IPS-11a (cell line): ENCODE data around the gene SLX1B.
"Not testable (repeated sequence)": the region's sequence is repeated elsewhere in the genome, so short reads cannot be mapped to it uniquely, and the experiment has no call there.

Experiments
- H3K4me3 ChIP-seq: one replicate; pipeline ENCODE4 v1.5.1; 2013; ENCODE audit warnings: low read depth, low read length, control low read depth

SLX1B gene

GRCh38 chr16:29454269-29454668 is at the start of gene SLX1B, which contains the start of gene BOLA2:
TSS of gene SLX1B (plus strand) at chr16:29454533.
TSS of gene BOLA2 (minus strand) at chr16:29454351. CDS start at chr16:29454253, 98 bp downstream.
- H3K4me3 ChIP-seq = not testable (repeated sequence)

DNA sequence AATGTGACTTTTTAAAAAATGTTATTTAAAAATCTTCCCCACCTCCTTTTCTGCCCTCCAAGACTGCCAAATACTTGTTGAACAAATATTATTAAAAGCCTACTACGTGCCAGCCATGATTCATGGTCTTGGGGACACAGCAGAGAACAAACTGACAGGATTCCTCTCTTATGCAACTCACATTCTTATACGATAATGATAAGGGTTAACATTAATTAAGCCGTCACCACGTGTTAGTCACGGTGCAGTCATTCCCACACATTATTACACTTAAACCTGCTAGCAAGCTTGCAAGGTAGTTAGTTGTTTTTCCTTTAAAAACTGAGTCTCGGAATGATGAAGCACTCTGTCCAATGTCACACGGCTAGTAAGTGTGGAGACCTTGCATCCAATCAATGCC is 49.1 kb upstream of the SLX1B start:
- not testable (repeated sequence) for H3K4me3 ChIP-seq

GRCh38 chr16:29423587-29423986 is 30.7 kb upstream of the SLX1B start:
- H3K4me3 ChIP-seq = not testable (repeated sequence)

DNA sequence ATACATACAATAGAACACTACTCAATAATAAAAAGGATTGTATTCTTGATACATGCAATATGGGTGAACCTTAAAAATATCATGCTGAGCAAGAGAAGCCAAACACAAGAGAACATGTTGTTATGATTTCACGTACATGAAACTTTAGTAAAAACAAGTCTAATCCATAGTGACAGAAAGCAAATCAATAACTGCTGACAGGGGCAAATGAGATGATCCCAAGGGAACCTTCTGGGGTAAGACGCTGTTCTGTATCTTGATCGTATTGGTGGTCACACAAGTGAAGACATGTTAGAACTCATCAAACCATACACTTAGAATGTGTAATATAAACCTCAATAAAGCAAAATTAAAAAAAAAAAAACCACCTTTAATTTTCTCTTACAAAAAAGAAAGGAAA is 28.9 kb upstream of the SLX1B start:
- H3K4me3 ChIP-seq = not testable (repeated sequence)

DNA sequence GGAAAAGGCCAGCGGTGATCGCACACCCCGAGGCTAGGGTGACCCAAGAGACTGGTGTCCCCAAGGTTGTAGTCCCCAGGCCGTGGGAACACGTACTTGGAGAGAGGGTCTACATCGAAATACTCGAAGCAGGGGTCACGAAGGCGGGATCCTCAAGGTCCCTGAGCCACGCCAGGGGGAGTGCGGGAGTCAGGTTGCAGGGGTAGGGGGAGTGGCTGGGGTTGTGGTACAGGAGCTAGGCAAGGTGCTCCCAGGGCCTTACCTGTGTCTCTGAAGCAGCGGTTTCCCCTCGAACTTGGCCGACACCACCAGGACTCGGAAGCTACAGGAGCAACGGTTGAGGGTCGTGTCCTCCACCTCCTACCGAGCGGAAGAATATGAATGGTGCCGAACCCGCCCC is 579 bp upstream of the SLX1B start:
- not testable (repeated sequence) for H3K4me3 ChIP-seq

DNA sequence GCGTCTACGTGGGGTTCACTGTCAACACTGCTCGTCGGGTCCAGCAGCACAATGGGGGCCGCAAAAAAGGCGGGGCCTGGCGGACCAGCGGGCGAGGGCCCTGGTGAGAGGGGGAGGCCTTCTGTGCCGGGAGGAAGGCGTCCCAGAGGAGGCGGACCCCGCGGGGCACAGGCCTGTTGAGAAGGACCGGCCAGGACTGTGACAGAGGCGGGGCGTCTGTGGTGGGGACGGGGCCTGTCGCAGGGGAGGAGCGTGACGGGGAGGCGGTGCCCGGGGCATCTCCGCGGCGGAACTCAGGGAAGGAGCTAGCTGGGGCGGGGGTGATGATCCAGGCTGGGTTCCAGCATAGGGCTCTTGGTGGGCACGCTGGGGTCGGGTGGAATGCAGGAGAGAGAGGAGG is 495 bp downstream of the SLX1B start:
- not testable (repeated sequence) for H3K4me3 ChIP-seq

- H3K4me3 ChIP-seq = not testable (repeated sequence)
Observed at GRCh38 chr16:29457660-29458059, 3.3 kb downstream of the SLX1B start.

GRCh38 chr16:29459706-29460646 is 5.6 kb downstream of the SLX1B start, which contains the start of gene SULT1A4:
TSS of gene SULT1A4 (plus strand) at chr16:29459913. CDS start at chr16:29461386, 1,473 bp downstream.
- not testable (repeated sequence) for H3K4me3 ChIP-seq

DNA sequence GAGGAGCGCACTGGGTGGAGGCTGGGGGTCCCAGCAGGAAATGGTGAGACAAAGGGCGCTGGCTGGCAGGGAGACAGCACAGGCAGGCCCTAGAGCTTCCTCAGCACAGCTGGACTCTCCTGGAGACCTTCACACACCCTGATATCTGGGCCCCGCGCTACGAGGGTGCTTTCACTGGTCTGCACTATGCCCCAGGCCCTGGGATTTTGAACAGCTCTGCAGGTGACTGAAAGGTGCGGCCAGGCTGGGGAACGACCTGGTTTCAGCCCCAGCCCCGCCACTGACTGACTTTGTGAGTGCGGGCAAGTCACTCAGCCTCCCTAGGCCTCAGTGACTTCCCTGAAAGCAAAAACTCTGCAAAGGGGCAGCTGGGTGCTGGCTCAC is 6.3 kb downstream of the SLX1B start:
- H3K4me3 ChIP-seq = not testable (repeated sequence)

GRCh38 chr16:29465985-29466824 is 11.9 kb downstream of the SLX1B start:
- H3K4me3 ChIP-seq = not testable (repeated sequence)

DNA sequence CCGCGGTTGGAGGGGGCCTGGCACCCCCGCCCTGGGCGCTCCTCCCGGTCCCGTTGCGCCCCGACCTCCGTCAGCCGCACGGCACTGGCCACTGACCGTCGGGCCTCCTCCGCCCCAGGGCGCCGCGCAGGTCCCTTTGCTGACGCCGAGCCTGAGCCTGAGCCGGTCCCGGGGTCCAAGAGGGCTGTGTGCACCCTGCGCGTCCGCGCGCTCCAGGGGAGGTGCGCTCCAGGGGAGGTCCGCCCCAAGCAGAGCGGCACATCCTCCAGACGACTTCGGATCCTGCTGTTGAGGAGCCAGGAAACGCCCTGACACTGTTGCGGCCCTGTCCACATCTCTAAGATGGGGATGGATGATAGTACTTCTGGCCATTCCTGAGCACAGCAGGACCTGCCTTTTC is 12.6 kb downstream of the SLX1B start:
- H3K4me3 ChIP-seq = not testable (repeated sequence)

DNA sequence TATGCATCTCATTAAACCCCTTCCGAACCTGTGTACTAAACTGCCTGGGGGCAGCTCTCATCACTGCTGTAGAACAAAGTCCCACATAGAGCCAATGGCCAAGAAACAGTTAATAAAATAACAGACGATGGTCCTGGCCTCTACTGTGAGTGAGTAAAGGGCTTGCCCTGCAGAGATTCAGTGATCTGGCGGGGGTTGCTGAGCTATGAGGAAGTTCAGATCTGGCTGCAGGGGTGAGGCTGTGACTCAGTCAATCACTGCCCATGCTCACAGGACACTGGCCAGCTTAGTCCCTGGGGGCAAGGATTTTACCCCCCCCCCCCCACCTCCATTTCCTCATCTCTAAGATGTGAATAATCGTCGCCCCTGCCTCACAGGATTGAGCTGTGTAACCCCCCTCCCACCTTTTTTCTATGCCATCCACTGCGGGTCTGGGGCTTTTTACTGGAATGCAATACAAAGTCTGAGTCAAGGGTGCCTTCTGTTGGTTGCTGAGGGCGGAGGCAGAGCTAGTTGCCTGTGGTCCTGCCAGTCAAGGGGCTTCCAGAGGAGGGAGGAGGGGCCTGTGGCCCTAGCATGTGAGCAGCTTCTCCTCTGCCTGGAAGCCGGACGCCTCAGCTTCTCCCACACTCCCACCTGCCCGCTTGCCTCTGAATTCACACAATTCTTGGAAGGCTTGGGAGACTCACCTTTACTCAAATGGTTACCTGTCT is 13.5 kb downstream of the SLX1B start:
- H3K4me3 ChIP-seq = not testable (repeated sequence)

GRCh38 chr16:29469660-29470059 is 15.3 kb downstream of the SLX1B start:
- H3K4me3 ChIP-seq = not testable (repeated sequence)

DNA sequence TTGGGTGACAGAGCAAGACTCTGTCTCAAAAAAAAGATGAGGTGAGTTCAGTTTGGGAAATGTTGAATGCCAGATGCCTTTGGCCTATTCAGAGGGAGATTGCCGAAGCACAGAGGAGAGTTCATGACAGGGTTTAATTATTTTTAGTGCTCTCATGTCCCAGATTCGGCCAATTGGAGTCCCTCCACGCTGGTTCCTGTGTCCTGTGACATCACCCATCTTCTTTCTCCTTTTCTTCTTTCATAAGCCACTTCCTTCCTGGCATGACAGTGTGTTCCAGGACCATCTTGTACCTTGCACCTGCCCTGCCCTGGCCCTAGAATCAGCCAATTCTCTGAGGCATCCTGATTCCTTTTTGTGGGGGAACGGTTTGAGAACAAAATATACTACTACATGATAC is 17.7 kb downstream of the SLX1B start:
- H3K4me3 ChIP-seq = not testable (repeated sequence)

GRCh38 chr16:29482276-29482675 is 27.9 kb downstream of the SLX1B start:
- H3K4me3 ChIP-seq = not testable (repeated sequence)

GRCh38 chr16:29506308-29506707 is 52.0 kb downstream of the SLX1B start, which contains the start of gene NPIPB12:
TSS of gene NPIPB12 (minus strand) at chr16:29506408.
- not testable (repeated sequence) for H3K4me3 ChIP-seq
